Measurements from ENCODE around the gene PLVAP.

Gene PLVAP

DNA sequence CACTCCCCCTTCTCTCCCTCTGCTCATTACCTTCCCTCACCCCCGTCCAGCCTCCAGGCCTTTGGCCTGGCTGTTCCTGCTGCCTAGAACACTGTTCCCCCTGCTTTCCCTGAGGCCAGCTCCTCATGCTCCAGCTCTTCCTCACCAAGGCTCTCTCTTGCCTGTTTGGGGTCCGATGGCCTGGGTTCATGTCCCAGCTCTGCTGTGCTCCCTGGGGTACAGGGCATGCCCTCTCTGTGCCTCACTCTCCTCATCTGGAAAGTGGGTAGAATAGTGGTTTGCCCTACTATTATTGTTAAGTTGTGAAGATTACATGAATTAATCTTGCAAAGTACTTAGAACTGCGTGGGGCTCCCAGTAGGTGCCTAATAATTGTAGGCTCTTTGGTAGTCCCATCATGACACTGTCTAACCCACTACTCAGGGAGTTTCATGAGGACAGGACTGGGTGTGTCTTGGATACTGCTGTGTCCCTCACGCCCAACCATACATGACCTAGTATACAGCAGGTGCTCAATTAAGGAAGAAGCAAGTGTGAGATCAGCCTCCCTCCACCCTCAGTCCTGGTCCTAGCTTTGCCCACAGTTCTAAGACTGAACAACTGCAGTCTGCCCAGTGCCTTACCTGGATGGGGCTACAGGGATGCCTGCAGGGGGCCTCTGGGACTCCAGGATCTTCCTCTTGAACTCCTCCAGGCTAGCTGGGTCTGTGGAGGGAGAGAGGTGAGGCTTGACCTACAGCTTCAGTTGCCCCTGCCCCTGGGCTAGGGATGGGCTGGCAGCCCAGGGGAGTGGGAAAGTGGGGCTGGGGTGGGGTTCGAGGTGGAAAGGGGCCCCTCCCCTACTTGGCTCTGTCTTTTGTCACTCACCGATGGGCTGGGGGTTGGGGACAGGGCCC is 17.0 kb downstream of the PLVAP start:
- DNase-seq (ENCODE audit: low read depth, low spot score) = no peak

DNA sequence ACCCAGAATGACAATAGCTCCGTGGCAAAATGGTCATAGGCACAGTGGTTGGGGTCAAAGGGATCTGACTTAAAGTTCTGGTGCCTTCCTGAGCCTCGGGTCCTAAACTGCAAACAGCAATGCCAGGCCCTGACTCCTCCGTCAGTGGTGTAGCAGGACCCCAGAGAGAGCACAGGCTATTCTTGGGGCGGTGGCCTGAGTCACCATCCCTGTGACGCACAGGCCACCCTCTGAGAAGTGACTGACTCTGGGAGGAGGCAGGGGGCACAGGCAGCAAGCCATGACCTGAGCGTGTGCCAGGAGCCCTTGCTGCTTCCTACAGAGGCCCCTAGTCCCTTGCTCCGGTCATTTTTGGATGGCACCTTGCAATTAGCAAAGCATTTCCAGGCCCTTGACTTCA is 18.7 kb downstream of the PLVAP start:
- no peak for DNase-seq (ENCODE audit: low read depth, low spot score)

DNA sequence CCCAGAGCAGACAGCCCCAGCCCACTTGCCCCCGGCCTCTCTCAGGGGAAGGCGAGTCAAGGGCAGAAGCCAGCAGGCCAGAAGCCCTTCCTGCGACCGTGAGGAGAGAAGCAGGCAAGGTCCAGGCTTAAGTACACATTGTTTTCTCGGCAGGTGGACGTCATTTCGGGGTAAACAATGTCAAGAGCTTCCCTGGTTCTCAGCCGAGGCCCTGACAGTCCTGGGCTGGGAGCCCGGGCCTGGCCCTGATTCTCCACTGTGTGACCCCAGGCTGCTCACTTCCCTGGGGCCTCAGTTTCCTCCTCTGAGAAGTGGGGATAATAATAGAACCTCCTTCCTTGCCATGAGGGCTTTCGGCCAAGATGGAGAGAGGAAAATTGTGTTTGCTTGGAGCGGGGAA is 19.4 kb downstream of the PLVAP start:
- DNase-seq (ENCODE audit: low read depth, low spot score) = no peak

DNA sequence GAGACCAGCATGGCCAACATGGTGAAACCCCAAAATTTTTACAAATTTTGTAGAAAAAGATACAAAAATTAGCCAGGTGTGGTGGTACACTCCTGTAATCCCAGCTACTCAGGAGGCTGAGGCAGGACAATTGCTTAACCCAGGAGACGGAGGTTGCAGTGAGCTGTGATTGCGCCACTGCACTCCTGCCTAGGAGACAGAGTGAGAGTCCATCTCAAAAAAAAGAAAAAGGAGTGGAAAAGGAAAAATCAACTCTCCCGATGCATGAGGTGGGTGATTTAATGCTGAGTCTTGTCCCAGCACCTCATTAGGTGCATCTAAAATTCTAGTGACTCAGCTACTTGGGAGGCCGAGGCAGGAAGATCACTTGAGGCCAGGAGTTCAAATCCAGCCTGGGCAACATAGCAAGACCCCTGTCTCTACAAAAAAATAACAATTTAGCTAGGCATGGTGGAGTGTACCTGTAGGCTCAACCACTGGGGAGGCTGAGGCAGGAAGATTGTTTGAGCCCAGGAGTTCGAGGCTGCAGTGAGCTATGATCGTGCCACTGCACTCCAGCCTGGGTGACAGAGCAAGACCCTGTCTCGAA is 20.0 kb downstream of the PLVAP start:
- no peak for DNase-seq (ENCODE audit: low read depth, low spot score)

DNA sequence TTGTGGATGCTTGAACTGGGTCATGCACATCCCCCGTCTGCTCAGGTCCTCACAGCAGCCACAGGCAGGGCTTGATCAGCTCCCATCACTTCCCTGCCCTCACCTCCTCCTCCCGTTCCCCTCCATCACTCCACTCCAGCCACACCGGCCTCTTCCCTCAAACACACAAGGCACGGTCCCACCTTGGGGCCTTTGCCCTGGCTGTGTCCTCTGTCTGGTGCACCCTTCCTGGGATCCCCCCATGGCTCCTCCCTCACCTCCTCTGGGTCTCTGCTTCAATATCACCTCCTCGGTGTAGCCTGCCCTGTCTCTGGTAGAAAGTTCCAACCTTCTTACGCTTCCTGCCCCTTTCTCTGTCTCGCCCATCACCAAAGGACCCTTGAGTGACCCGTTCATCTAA is 23.8 kb downstream of the PLVAP start:
- no peak for DNase-seq (ENCODE audit: low read depth, low spot score)

DNA sequence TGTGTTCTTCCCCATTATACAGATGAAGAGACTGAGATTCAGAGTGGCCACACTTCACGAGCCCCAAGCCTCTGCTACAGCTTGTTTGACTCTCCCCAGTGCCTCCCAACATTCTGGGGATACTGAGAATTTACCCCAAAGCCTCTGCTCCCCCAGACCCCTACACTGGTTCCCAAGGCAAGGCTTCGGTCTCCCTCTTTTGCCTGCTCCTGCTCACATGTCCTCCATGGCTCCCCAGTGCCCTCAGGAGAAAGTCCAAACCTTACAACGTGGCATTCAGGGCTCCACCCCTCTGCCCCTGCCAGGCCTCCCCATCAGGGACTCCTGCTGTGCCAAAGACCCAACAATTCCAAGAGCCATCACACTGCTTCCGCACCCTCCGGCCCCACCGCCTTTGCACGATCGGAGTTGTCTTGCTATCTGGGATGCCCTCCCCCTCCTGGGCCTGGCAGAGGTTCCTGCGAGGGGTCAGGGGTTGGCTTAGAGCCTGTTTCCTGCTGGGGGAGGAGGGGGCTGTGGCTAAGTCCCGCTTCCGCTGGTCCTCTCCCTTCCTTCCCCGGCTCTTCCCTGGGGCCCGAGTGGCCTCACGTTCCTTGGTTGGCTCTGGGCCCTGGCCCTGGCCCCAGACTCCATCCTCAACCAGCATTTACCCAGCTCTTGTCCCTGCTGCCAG is 24.4 kb downstream of the PLVAP start:
- no peak for DNase-seq (ENCODE audit: low read depth, low spot score)

DNA sequence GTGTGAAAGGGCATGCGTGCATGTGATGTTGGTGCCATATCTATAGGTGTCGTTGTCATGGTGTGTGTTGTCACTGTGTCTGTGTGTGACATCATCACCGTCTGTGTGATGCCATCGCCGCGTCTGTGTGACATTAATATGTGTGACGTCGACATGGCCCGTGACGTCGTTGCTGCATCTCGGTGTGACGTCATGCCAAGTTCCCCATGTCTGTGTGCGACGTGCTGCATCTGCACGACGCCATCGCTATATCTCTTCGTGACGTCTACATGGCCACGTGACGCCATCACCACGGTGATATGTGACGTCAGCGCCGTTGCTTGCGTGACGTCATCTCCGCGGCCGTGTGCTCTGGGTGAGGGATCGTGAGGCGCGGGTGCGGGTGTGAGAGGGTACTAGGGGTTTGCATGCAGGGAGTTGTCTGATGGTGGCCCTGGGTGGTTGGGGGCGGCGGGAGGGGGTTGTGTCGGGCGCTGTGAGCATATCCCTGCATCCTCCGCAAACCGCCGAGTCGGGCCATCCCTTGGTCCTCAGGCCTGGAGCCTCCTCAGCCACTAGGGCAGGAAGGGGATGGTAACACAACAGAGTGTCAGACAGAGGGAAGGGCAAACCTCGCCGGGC is 25.2 kb downstream of the PLVAP start:
- no peak for DNase-seq (ENCODE audit: low read depth, low spot score)

DNA sequence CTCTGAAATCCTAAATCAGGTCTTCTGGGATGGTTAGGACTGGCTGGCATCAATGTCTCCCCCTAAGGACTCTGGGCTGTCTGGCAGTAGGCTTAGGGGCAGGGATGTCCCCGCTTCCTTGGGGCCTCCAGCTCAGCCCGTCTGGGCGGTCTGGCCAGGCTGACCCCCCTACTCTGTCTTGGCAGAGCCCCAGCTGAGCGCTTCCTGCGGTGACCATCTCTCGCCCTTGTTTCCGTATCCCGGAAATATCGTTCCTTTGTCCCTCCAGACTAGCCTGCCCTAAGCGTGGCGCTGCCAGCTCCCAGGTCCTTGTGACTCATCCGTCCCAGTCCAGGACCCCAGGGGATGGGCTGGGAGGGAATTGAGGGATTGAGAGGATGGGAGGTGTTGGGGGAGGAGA is 28.4 kb downstream of the PLVAP start:
- DNase-seq (ENCODE audit: low read depth, low spot score) = no peak

DNA sequence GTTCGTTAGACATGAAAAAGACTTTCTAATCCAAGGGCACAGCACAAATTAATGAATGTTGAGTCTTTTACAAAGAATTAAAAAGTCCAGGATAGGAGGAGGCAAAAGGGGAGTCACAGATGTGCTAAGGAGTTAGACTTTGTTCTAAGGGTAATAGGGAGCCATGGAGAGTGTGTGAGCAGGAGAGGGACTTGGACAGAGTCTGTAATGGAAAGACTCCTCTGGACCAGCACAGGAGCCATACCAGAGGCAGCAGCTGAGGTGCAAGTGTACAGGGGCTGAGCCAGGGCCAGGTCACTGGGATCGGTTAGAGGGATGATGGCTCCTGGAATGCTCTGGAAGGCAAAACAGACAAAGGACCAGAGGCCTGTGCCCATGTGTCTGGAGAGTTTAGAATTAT is 29.3 kb downstream of the PLVAP start:
- DNase-seq (ENCODE audit: low read depth, low spot score) = no peak

DNA sequence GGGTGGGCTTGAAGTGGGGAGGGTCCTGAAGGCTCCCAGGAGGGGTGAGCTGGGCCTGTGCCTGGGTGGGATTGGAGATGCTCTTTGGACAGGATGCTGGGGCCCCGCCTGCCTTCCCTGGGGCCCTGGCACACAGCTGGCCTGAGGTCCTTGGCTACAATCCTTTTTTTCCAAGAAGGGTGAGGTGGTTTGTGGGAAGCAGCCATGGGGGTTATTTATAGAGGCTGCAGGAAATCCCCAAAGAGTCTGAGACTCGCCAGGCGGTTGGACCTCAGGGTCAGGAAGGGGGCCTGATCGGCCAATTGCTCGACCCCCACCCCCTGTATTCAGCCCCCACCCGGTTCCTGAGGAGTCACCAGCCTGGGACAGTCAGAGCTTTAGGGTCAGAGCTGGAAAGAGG is 29.8 kb downstream of the PLVAP start:
- DNase-seq (ENCODE audit: low read depth, low spot score) = no peak

DNA sequence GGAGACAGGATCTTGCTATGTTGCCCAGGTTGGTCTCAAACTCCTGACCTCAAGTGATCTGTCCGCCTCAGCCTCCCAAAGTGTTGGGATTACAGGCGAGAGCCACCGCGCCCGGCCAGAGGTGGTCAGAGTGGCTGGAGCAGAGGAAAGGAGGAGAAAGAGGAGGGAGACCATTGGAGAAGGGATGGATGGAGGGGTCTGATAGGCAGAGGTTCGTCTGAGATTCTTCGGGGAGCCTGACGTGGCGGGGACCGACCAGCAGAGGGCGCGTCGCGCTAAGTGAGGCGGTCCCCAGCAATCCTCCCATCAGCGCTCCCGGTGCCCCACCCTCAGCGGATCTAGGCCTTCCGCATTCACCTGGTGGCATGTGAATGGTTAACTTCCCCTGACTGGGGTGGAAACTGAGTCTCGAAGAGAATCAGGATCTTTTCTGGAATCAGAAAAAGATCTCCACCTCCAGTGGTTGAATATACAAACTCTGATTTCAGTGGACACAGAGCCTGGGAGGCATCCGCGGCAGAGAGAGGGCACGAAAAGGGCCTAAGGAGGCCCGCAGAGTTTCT is 31.0 kb downstream of the PLVAP start:
- DNase-seq (ENCODE audit: low read depth, low spot score) = peak; percentile 50

DNA sequence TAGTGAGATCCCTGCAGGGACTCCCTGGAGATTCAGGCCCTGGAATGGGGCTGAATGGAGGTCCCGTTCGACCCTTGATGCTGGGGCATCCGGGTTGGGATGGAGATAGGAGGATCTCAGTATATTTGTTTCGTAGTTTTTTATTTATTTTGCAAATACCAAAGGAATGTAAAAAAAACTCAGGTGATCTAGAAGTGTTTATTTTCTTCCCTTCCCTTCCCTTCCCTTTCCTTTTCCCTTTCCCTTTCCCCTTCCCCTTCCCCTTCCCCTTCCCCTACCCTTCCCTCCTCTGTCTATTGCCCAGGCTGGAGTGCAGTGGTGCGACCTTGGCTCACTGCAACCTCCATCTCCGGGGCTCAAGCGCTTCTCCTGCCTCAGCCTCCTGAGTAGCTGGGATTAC is 35.3 kb downstream of the PLVAP start:
- DNase-seq (ENCODE audit: low read depth, low spot score) = no peak

DNA sequence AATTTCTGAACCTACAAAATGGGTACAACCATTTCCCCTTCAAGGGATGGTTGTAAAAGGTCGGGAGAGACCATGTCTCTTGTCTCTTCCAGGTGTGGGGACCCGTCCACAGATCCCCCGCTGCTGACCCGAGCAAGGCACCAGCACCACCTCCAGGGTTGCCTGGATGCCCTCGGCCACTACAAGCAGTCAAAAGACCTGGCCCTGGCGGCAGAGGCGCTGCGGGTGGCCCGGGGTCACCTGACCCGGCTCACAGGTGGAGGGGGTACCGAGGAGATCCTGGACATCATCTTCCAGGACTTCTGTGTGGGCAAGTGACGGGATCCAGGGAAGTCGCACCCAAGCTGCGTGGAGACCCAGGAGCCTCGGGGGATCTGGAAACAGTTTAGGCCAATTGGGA is 35.8 kb downstream of the PLVAP start:
- DNase-seq (ENCODE audit: low read depth, low spot score) = no peak

DNA sequence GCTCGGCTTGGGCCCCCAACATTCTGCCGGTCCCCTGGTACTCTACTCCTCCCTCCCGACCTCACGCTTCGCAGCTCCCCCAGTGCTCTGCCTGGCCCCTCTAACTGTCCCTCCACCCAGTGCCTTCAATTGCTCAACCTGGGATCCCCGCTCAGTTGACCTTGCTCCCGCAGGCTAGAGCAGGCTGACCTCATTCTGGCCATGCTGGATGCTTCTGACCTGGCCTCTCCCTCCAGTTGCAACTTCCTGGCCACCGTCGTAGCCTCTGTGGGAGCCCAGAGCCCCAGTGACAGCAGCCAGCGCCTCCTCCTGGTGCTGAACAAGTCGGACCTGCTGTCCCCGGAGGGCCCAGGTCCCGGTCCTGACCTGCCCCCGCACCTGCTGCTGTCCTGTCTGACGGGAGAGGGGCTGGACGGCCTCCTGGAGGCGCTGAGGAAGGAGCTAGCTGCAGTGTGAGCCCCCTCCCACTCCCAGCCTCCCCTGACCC is 36.2 kb downstream of the PLVAP start:
- no peak for DNase-seq (ENCODE audit: low read depth, low spot score)

DNA sequence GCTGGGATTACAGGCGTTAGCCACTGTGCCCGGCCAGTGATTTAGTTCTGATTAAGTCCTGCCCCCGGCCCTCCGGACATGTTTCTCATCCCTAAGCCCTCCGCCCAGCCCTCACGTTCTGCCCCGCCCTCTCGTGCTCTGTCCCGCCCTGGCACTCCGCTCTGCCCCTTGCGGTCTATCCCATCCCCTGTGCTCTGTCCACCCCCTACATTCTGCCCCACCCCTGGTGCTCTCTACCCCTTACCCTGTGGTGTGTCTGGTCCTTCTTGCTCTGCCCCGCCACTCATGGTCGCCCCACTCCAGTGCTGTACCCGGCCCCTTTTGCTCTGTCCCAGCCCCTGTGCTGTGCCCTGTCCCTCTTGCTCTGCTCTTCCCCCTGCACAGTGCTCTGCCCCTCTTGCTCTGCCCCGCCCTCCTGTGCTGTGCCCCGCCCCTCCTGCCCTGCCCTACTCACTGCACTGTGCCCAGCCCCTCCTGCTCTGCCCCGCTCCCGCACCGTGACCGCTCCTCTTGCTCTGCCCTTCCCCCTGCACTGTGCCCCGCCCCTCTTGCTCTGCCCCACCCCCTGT is 36.8 kb downstream of the PLVAP start:
- no peak for DNase-seq (ENCODE audit: low read depth, low spot score)

DNA sequence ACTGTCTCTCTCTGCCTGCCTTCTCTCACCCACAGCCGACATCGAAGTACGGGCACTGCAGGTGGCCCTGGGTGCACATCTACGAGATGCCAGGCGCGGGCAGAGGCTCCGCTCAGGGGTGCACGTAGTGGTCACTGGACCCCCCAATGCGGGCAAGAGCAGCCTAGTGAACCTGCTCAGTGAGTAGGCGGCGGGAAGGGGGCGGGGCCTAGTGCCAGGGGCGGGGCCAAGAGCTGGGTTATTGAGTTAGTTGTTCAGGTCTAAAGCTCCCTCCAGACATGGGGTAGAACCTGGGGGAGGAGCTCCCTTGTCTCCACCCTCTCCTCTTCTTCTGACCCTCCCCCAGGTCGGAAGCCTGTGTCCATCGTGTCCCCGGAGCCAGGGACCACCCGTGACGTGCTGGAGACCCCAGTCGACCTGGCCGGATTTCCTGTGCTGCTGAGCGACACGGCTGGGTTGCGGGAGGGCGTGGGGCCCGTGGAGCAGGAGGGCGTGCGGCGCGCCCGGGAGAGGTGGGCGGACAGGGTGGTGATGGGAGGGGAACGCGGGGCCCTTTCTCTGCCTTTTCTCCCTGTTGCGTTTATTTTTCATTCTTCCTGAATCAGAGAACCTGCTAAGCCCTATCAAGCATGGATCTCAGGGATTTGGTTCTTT is 37.9 kb downstream of the PLVAP start:
- DNase-seq (ENCODE audit: low read depth, low spot score) = no peak

DNA sequence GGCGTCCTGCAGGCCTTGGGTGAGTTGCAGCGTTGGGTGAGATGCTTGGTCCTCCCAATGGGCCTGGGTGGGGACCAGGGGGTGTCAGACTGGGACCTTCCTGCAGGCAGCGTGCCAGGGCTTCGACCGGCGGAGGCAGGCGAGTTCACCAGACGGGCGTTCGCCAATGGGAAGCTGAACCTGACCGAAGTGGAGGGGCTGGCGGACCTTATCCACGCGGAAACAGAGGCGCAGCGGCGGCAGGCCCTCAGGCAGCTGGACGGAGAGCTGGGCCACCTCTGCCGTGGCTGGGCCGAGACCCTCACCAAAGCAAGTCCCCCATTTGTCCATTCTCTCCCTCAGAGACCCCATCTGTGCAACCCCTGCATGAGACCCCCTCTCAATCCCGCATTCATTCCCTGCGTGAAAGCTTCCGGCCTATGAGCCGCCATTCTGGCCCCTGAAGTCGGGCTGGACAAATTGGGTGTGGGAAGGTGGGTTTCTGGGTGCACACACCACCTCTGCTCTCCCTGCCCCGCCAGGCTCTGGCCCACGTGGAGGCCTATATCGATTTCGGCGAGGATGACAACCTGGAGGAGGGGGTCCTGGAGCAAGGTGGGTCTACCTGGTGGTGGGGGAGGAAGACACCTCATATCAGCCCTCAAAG is 38.6 kb downstream of the PLVAP start:
- DNase-seq (ENCODE audit: low read depth, low spot score) = no peak

DNA sequence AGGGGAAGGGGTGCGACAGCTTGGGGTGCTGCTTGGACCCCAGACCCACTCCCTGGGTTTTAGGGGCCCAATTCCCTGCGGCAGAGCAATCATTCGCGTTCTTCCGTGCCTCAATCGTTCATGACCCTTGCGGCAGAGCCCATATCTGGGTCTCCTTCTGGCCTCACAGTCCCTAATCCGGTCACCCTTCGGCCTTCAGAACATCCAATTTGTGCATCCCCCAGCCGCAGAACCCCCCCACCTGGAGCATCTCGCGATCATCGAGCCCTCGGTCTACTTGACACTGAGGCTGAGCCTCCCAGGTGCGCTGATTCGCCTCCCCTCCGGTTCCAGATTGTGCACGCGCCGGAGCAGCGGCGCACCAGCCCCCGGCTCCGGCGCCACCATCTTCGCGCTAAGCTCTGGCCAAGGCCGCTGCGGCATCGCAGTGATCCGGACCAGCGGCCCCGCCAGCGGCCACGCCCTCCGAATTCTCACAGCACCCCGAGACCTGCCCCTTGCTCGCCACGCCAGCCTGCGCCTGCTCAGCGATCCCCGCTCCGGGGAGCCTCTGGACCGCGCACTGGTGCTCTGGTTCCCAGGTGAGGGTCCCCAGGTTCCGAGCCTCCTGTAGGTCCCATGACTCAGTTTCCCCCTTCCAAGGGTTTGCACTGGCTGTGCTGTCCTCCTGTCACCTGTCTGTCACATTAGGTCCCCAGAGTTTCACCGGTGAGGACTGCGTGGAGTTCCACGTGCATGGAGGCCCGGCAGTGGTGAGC is 39.3 kb downstream of the PLVAP start:
- DNase-seq (ENCODE audit: low read depth, low spot score) = no peak

DNA sequence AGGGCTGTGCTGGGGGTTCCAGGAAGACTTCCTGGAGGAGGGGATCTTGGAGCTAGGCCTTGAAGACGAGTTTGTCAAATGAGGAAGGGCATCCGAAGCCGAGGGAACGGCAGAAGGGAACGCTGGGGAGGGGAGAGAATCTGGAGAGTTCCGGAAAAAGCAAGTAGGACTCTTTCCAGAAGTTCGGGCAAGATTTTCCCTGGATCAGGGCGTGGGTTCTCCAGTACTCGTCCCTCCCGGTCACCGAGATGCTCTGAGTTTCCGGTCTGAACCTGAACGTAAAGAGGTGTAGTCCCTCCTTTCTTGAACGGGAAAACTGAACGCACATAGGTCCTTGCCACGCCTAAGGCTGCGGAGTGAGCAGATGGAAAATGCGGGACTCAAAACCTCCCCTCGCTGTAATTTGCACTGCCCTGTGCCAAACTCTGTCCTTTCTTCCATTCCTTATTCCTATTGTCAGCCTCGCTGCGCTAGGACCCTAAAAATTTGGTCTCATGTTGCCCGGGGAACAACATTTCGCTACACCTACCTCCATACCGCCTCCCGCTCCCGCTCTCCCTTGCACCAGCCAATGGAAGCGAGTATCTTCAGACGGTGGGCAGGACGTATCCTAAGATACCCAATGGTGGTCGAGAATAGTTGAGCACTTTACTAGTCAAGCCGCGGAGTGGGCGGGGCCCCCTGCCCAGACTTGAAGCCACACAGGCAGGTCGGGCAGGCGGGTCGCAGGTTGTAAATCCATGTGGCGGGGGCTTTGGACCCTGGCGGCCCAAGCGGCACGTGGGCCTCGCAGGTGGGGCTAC is 40.1 kb downstream of the PLVAP start, which contains the start of gene GTPBP3:
Gene GTPBP3 (plus strand): TSS at position 682 of the 803 bp plus-strand sequence. CDS start 59 bp downstream, at position 741.
- peak; percentile 95 for DNase-seq (ENCODE audit: low read depth, low spot score)

Data from activated CD4-positive, CD25-positive, alpha-beta regulatory T cell treated with anti-CD3 and anti-CD28 coated beads, Interleukin-2, amount 50 U/mL, for 16 hours (primary cell).